22Rv1 (cell line): ENCODE data around the gene MOCS2.

ENCODE experiments used
- ZFX ChIP-seq: fragments of 450-650 bp; IDR thresholded peaks from 2 replicates; pipeline ENCODE4 v1.6.1; 2017; ENCODE audit warnings: antibody characterized with exemption, borderline replicate concordance
- TF ChIP-seq, protein P1 (sequence below): fragments of 450-650 bp; IDR thresholded peaks from 2 replicates; pipeline ENCODE4 v1.5.1; 2017; ENCODE audit warnings: mild to moderate bottlenecking

GRCh38 chr5:53071738-53072137 is 37.8 kb downstream of the MOCS2 start:
- TF ChIP-seq, protein P1, sequence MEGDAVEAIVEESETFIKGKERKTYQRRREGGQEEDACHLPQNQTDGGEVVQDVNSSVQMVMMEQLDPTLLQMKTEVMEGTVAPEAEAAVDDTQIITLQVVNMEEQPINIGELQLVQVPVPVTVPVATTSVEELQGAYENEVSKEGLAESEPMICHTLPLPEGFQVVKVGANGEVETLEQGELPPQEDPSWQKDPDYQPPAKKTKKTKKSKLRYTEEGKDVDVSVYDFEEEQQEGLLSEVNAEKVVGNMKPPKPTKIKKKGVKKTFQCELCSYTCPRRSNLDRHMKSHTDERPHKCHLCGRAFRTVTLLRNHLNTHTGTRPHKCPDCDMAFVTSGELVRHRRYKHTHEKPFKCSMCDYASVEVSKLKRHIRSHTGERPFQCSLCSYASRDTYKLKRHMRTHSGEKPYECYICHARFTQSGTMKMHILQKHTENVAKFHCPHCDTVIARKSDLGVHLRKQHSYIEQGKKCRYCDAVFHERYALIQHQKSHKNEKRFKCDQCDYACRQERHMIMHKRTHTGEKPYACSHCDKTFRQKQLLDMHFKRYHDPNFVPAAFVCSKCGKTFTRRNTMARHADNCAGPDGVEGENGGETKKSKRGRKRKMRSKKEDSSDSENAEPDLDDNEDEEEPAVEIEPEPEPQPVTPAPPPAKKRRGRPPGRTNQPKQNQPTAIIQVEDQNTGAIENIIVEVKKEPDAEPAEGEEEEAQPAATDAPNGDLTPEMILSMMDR: no peak
- TF ChIP-seq ZFX: no peak
